ENCODE data around the gene SPRY4. TPM values are rescaled to one million over a fixed set of nuclear protein-coding genes. Genes with fewer than 3 reads are reported as not detected.
A peak's percentile ranks its signal among the peaks of the same experiment; 100 is the strongest.
"Not testable (repeated sequence)": the region's sequence is repeated elsewhere in the genome, so short reads cannot be mapped to it uniquely, and the experiment has no call there.

The SPRY4 gene
- total RNA-seq, 1 experiment from 2014 or later, result 35.5 TPM

GRCh38 chr5:142364251-142365145, 39.7 kb upstream of the SPRY4 start:
- peak overlapping the region; percentile 84 for H3K27ac ChIP-seq (ENCODE audit: low read depth, low read length, poor library complexity, severe bottlenecking)
- ChIA-PET POLR2A (ENCODE audit: low non-redundant PET) (no interaction called here), CTCF (no interaction called here)
- TF ChIP-seq, protein P1, sequence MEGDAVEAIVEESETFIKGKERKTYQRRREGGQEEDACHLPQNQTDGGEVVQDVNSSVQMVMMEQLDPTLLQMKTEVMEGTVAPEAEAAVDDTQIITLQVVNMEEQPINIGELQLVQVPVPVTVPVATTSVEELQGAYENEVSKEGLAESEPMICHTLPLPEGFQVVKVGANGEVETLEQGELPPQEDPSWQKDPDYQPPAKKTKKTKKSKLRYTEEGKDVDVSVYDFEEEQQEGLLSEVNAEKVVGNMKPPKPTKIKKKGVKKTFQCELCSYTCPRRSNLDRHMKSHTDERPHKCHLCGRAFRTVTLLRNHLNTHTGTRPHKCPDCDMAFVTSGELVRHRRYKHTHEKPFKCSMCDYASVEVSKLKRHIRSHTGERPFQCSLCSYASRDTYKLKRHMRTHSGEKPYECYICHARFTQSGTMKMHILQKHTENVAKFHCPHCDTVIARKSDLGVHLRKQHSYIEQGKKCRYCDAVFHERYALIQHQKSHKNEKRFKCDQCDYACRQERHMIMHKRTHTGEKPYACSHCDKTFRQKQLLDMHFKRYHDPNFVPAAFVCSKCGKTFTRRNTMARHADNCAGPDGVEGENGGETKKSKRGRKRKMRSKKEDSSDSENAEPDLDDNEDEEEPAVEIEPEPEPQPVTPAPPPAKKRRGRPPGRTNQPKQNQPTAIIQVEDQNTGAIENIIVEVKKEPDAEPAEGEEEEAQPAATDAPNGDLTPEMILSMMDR (conservative IDR thresholded peaks at IDR 0.05; ENCODE audit: low read depth, low read length), result no peak
- TF ChIP-seq EZH2 (IDR thresholded peaks at IDR 0.05; ENCODE audit: borderline replicate concordance, low read depth, low read length, poor library complexity, severe bottlenecking), result no peak
- H3K4me3 ChIP-seq (ENCODE audit: low read depth, low read length, poor library complexity, severe bottlenecking), result peak overlapping the region; percentile 39
- no peaks in the 10 kb centered on the region for H3K36me3 ChIP-seq (ENCODE audit: insufficient read depth, low read length, poor library complexity, severe bottlenecking)
- DNase-seq (ENCODE audit: low spot score), result peak; percentile 91
- no peaks in the 10 kb centered on the region for H3K27me3 ChIP-seq (replicated peaks; ENCODE audit: insufficient read depth, low read depth, low read length, poor library complexity)
- peaks cover 54% of the 10 kb centered on the region for H3K4me1 ChIP-seq (ENCODE audit: insufficient read depth, low read length, poor library complexity, severe bottlenecking)
- intact Hi-C loops (cut with micrococcal nuclease; ENCODE audit: unreplicated experiment), result loop anchor here (2.0 kb wide), 1 partner anchor 22 kb away; no protein-coding TSS in a partner anchor
- H3K9me3 ChIP-seq (ENCODE audit: low read depth, low read length, poor library complexity, severe bottlenecking), result no peaks in the 10 kb centered on the region
- BruUV-seq (replicated peaks), result TSS peak; percentile 81

DNA sequence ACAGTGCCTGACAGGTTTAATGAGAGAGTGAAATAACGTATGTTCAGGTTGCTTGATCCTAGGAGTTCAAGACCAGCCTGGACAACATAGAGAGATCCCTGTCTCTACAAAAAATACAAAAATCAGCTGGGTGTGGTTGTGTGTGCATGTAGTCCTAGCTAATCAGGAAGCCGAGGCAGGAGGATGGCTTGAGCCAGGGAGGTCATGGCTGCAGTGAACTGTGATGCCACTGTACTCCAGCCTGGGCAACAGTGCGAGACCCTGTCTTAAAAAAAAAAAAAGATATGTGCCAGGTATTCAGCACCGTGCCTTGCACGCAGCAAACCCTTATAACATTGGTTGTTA, 38.8 kb upstream of the SPRY4 start:
- BruUV-seq (replicated peaks), result no TSS peak
- intact Hi-C loops (cut with micrococcal nuclease; ENCODE audit: unreplicated experiment), result no loop called here
- Histone ChIP-seq H3K27me3 (replicated peaks; ENCODE audit: insufficient read depth, low read depth, low read length, poor library complexity) (no peaks in the 10 kb centered on the region), H3K9me3 (ENCODE audit: low read depth, low read length, poor library complexity, severe bottlenecking) (no peaks in the 10 kb centered on the region), H3K36me3 (ENCODE audit: insufficient read depth, low read length, poor library complexity, severe bottlenecking) (no peaks in the 10 kb centered on the region), H3K27ac (ENCODE audit: low read depth, low read length, poor library complexity, severe bottlenecking) (peak overlapping the region; percentile 84), H3K4me1 (ENCODE audit: insufficient read depth, low read length, poor library complexity, severe bottlenecking) (peaks cover 61% of the 10 kb centered on the region), H3K4me3 (ENCODE audit: low read depth, low read length, poor library complexity, severe bottlenecking) (peak overlapping the region; percentile 39)
- POLR2A ChIA-PET (ENCODE audit: low non-redundant PET), result no interaction called here
- no peak for DNase-seq (ENCODE audit: low spot score)
- TF ChIP-seq EZH2 (IDR thresholded peaks at IDR 0.05; ENCODE audit: borderline replicate concordance, low read depth, low read length, poor library complexity, severe bottlenecking), result no peak
- TF ChIP-seq, protein P1 (conservative IDR thresholded peaks at IDR 0.05; ENCODE audit: low read depth, low read length), result no peak
- CTCF ChIA-PET, result no interaction called here

DNA sequence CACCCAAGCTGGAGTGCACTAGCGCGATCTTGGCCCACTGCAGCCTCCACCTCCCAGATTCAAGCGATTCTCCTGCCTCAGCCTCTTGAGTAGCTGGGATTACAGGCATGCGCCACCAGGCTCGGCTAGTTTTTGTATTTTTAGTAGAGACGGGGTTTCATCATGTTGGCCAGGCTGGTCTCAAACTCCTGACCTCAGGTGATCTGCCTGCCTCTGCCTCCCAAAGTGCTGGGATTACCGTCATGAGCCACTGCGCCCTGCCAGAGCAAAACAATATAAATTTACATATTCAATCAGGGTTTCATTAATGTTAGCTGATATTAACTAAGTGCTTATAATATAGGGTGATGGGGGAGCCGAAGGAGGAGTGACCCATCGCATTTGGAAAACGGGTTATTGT, 37.4 kb upstream of the SPRY4 start:
- H3K4me3 ChIP-seq (ENCODE audit: low read depth, low read length, poor library complexity, severe bottlenecking); CTCF ChIA-PET; DNase-seq (ENCODE audit: low spot score); intact Hi-C loops (cut with micrococcal nuclease; ENCODE audit: unreplicated experiment); H3K36me3 ChIP-seq (ENCODE audit: insufficient read depth, low read length, poor library complexity, severe bottlenecking); BruUV-seq (replicated peaks); POLR2A ChIA-PET (ENCODE audit: low non-redundant PET); H3K9me3 ChIP-seq (ENCODE audit: low read depth, low read length, poor library complexity, severe bottlenecking); H3K27me3 ChIP-seq (replicated peaks; ENCODE audit: insufficient read depth, low read depth, low read length, poor library complexity): not testable (repeated sequence)
- peak overlapping the region; percentile 84 for H3K27ac ChIP-seq (ENCODE audit: low read depth, low read length, poor library complexity, severe bottlenecking)
- peaks cover 75% of the 10 kb centered on the region for H3K4me1 ChIP-seq (ENCODE audit: insufficient read depth, low read length, poor library complexity, severe bottlenecking)
